GM23338 (cell line): ENCODE results near the gene KCNK3. TPM values are rescaled to one million over a fixed set of nuclear protein-coding genes. Genes with fewer than 3 reads are reported as not detected.

Experiments
- ATAC-seq: fragments of 200-7000 bp; cut with Tn5 transposase; 3 replicates; pipeline ENCODE4 v1.9.1; 2020
- DNase-seq: peaks from one replicate; pipeline ENCODE4 v3.0.0-alpha.2; 2015; ENCODE audit warnings: low spot score
- H2AFZ ChIP-seq: fragments of 200-600 bp; sonication (generic); 2 replicates; pipeline ENCODE4 v1.8.0; 2016; ENCODE audit warnings: antibody characterized with exemption, mild to moderate bottlenecking, moderate library complexity
- H3F3A ChIP-seq: fragments of 200-600 bp; sonication (generic); replicated peaks from 2 replicates; pipeline ENCODE4 v1.8.0; 2017; ENCODE audit warnings: antibody characterized with exemption, mixed run types, low read depth
- H3K27ac ChIP-seq: fragments of 200-600 bp; sonication (generic); 2 replicates; pipeline ENCODE4 v1.6.1; 2016; ENCODE audit warnings: low read depth
- H3K27me3 ChIP-seq: fragments of 200-600 bp; sonication (generic); 2 replicates; pipeline ENCODE4 v1.8.0; 2016; ENCODE audit warnings: mild to moderate bottlenecking, mixed run types, moderate library complexity; ENCODE audit not compliant: insufficient read depth
- H3K36me3 ChIP-seq: fragments of 200-600 bp; sonication (generic); 2 replicates; pipeline ENCODE4 v1.8.0; 2016; ENCODE audit warnings: mild to moderate bottlenecking; ENCODE audit not compliant: insufficient read depth
- H3K4me1 ChIP-seq: fragments of 200-600 bp; sonication (generic); 2 replicates; pipeline ENCODE4 v1.8.0; 2016; ENCODE audit warnings: mild to moderate bottlenecking, moderate library complexity; ENCODE audit not compliant: insufficient read depth
- H3K4me2 ChIP-seq: fragments of 200-600 bp; sonication (generic); 2 replicates; pipeline ENCODE4 v1.7.1; 2017; ENCODE audit warnings: mixed run types
- H3K4me3 ChIP-seq: fragments of 200-600 bp; sonication (generic); 2 replicates; pipeline ENCODE4 v1.6.1; 2016; ENCODE audit warnings: mixed run types
- H3K79me2 ChIP-seq: fragments of 200-600 bp; sonication (generic); replicated peaks from 2 replicates; pipeline ENCODE4 v1.8.0; 2017; ENCODE audit warnings: mild to moderate bottlenecking; ENCODE audit not compliant: insufficient read depth
- H3K9me2 ChIP-seq: fragments of 200-600 bp; sonication (generic); 2 replicates; pipeline ENCODE4 v1.8.0; 2017; ENCODE audit not compliant: insufficient read depth
- H4K20me1 ChIP-seq: fragments of 200-600 bp; sonication (generic); replicated peaks from 2 replicates; pipeline ENCODE4 v1.8.0; 2017; ENCODE audit warnings: mild to moderate bottlenecking; ENCODE audit not compliant: insufficient read depth
- H3K27ac Mint-ChIP-seq: 2 replicates; pipeline ENCODE4 v1.8.0; 2020; ENCODE audit warnings: inconsistent platforms, mild to moderate bottlenecking, moderate library complexity, mixed read lengths
- H3K27me3 Mint-ChIP-seq: 3 replicates; pipeline ENCODE4 v1.8.0; 2022; ENCODE audit warnings: low read depth, mild to moderate bottlenecking, moderate library complexity, mixed read lengths, inconsistent platforms; ENCODE audit not compliant: insufficient read depth, poor library complexity
- H3K36me3 Mint-ChIP-seq: 3 replicates; pipeline ENCODE4 v1.8.0; 2021; ENCODE audit warnings: low read depth, mild to moderate bottlenecking, inconsistent platforms, moderate library complexity, mixed read lengths
- H3K4me1 Mint-ChIP-seq: 3 replicates; pipeline ENCODE4 v1.8.0; 2020; ENCODE audit warnings: mild to moderate bottlenecking, inconsistent platforms, mixed read lengths
- H3K4me3 Mint-ChIP-seq: 3 replicates; pipeline ENCODE4 v1.8.0; 2021; ENCODE audit warnings: moderate library complexity, mild to moderate bottlenecking, inconsistent platforms, mixed read lengths
- H3K9me3 Mint-ChIP-seq: 3 replicates; pipeline ENCODE4 v1.8.0; 2020; ENCODE audit warnings: moderate library complexity, mild to moderate bottlenecking, inconsistent platforms, mixed read lengths
- CREB1 ChIP-seq: fragments of 250-450 bp; sonication (Bioruptor Pico); IDR thresholded peaks from 2 replicates; pipeline ENCODE4 v1.5.0; 2020; ENCODE audit warnings: low read depth, mild to moderate bottlenecking, moderate library complexity
- EZH2 ChIP-seq: fragments of 200-600 bp; sonication (generic); IDR thresholded peaks from one replicate; pipeline ENCODE4 v1.8.0; 2017; ENCODE audit warnings: antibody characterized with exemption, mild to moderate bottlenecking, low read depth; ENCODE audit not compliant: unreplicated experiment
- EZH2phosphoT487 ChIP-seq: fragments of 200-600 bp; sonication (generic); IDR thresholded peaks from one replicate; pipeline ENCODE4 v1.8.1; 2018; ENCODE audit warnings: antibody characterized with exemption; ENCODE audit not compliant: unreplicated experiment
- JUNB ChIP-seq: IDR thresholded peaks from one replicate; pipeline ENCODE4 v1.6.1; 2016; ENCODE audit warnings: antibody characterized with exemption; ENCODE audit not compliant: unreplicated experiment
- NANOG ChIP-seq: IDR thresholded peaks from 2 replicates; pipeline ENCODE4 v1.6.1; 2016; ENCODE audit warnings: antibody characterized with exemption, borderline replicate concordance
- POLR2AphosphoS5 ChIP-seq: IDR thresholded peaks from 2 replicates; pipeline ENCODE4 v1.6.1; 2016; ENCODE audit warnings: antibody characterized with exemption, low read depth
- STAT1 ChIP-seq: IDR thresholded peaks from one replicate; pipeline ENCODE4 v1.6.1; 2016; ENCODE audit warnings: antibody characterized with exemption; ENCODE audit not compliant: unreplicated experiment
- ZNF114 ChIP-seq: fragments of 250-450 bp; sonication (Bioruptor Pico); IDR thresholded peaks from 2 replicates; pipeline ENCODE4 v1.5.0; 2020; ENCODE audit warnings: mild to moderate bottlenecking, moderate library complexity
- ZNF331 ChIP-seq: fragments of 250-450 bp; sonication (Bioruptor Pico); IDR thresholded peaks from 2 replicates; pipeline ENCODE4 v1.5.0; 2020; ENCODE audit warnings: low read depth, mild to moderate bottlenecking, moderate library complexity
- polyA plus RNA-seq: library from polyadenylated mRNA; unstranded; fragments of >200 nt; fragmentation: Nextera tagmentation; extraction: Ambion mirVana; gene quantifications from 2 replicates; pipeline ENCODE4 v1.2.1, GENCODE V29; 2016
- total RNA-seq: library from RNA; depleted of rRNA; stranded (reverse); fragments of >200 nt; shearing (Covaris generic); gene quantifications from 2 replicates; pipeline ENCODE4 v1.2.3, GENCODE V29; 2014
- TF ChIP-seq, protein P1 (sequence below): IDR thresholded peaks from 2 replicates; pipeline ENCODE4 v1.6.1; 2016; ENCODE audit warnings: antibody characterized with exemption
- TF ChIP-seq, protein P2 (sequence below), 2 experiments: fragments of 200-600 bp in 1 of 2; sonication (generic) in 1 of 2; conservative IDR thresholded peaks; 2 replicates each; pipeline versions ENCODE4 v1.5.1 to v1.6.1; 2016 to 2017; ENCODE audit warnings: antibody characterized with exemption in 2 of 2, low read depth in 2 of 2, mild to moderate bottlenecking in 2 of 2, moderate library complexity in 1 of 2
- TF ChIP-seq, protein P3 (sequence below): fragments of 250-450 bp; sonication (Bioruptor Pico); IDR thresholded peaks from 2 replicates; pipeline ENCODE4 v1.5.0; 2020; ENCODE audit warnings: mild to moderate bottlenecking, moderate library complexity
- TF ChIP-seq, protein P4 (sequence below): IDR thresholded peaks from one replicate; pipeline ENCODE4 v1.6.1; 2018; ENCODE audit warnings: antibody characterized with exemption; ENCODE audit not compliant: unreplicated experiment

The KCNK3 gene
- total and polyA plus RNA-seq, 2 experiments from 2014 or later, result not detected

DNA sequence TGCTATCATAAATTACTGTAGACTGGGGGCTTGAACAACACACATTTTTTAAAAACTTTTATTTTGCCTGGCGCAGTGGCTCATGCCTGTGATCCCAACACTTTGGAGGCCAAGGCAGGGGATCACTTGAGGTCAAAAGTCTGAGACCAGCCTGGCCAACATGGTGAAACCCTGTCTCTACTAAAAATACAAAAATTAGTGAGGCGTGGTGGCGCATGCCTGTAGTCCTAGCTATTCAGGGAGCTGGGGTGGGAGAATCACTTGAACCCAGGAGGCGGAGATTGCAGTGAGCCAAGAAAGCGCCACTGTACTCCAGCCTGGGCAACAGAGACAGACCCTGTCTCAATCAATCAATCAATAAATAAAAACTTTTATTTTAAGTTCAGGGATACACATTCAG, 9.1 kb downstream of the KCNK3 start:
- H2AFZ ChIP-seq, result no peak overlapping the region
- H3K4me3 Mint-ChIP-seq, result no peak overlapping the region
- no peaks in the 10 kb centered on the region for H3K36me3 Mint-ChIP-seq
- H3K9me3 Mint-ChIP-seq, result no peaks in the 10 kb centered on the region
- no peaks in the 10 kb centered on the region for H3K9me2 ChIP-seq
- 0 out of 2 replicates have a peak, but pooled peaks cover under 1% of the 10 kb centered on the region for H3K27me3 ChIP-seq
- no peaks in the 10 kb centered on the region for H3K4me1 ChIP-seq
- no peak for ATAC-seq
- peaks cover under 1% of the 10 kb centered on the region; the same call in 1 of the 3 replicates for H3K4me1 Mint-ChIP-seq
- DNase-seq, result no peak
- H3K27ac ChIP-seq, result no peak overlapping the region
- H3K27me3 Mint-ChIP-seq, result peaks cover under 1% of the 10 kb centered on the region
- H3K4me3 ChIP-seq, result no peak overlapping the region
- TF ChIP-seq ZNF114 (CRISPR knock-in tag), result no peak
- no peak for TF ChIP-seq JUNB
- TF ChIP-seq, protein P1, sequence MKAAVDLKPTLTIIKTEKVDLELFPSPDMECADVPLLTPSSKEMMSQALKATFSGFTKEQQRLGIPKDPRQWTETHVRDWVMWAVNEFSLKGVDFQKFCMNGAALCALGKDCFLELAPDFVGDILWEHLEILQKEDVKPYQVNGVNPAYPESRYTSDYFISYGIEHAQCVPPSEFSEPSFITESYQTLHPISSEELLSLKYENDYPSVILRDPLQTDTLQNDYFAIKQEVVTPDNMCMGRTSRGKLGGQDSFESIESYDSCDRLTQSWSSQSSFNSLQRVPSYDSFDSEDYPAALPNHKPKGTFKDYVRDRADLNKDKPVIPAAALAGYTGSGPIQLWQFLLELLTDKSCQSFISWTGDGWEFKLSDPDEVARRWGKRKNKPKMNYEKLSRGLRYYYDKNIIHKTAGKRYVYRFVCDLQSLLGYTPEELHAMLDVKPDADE, result no peak
- no peak for TF ChIP-seq NANOG
- TF ChIP-seq CREB1, result no peak
- TF ChIP-seq, protein P2, sequence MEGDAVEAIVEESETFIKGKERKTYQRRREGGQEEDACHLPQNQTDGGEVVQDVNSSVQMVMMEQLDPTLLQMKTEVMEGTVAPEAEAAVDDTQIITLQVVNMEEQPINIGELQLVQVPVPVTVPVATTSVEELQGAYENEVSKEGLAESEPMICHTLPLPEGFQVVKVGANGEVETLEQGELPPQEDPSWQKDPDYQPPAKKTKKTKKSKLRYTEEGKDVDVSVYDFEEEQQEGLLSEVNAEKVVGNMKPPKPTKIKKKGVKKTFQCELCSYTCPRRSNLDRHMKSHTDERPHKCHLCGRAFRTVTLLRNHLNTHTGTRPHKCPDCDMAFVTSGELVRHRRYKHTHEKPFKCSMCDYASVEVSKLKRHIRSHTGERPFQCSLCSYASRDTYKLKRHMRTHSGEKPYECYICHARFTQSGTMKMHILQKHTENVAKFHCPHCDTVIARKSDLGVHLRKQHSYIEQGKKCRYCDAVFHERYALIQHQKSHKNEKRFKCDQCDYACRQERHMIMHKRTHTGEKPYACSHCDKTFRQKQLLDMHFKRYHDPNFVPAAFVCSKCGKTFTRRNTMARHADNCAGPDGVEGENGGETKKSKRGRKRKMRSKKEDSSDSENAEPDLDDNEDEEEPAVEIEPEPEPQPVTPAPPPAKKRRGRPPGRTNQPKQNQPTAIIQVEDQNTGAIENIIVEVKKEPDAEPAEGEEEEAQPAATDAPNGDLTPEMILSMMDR (conservative IDR thresholded peaks at IDR 0.05; ENCODE audit: low read depth in 2 of 2), result no peak
- TF ChIP-seq, protein P3, sequence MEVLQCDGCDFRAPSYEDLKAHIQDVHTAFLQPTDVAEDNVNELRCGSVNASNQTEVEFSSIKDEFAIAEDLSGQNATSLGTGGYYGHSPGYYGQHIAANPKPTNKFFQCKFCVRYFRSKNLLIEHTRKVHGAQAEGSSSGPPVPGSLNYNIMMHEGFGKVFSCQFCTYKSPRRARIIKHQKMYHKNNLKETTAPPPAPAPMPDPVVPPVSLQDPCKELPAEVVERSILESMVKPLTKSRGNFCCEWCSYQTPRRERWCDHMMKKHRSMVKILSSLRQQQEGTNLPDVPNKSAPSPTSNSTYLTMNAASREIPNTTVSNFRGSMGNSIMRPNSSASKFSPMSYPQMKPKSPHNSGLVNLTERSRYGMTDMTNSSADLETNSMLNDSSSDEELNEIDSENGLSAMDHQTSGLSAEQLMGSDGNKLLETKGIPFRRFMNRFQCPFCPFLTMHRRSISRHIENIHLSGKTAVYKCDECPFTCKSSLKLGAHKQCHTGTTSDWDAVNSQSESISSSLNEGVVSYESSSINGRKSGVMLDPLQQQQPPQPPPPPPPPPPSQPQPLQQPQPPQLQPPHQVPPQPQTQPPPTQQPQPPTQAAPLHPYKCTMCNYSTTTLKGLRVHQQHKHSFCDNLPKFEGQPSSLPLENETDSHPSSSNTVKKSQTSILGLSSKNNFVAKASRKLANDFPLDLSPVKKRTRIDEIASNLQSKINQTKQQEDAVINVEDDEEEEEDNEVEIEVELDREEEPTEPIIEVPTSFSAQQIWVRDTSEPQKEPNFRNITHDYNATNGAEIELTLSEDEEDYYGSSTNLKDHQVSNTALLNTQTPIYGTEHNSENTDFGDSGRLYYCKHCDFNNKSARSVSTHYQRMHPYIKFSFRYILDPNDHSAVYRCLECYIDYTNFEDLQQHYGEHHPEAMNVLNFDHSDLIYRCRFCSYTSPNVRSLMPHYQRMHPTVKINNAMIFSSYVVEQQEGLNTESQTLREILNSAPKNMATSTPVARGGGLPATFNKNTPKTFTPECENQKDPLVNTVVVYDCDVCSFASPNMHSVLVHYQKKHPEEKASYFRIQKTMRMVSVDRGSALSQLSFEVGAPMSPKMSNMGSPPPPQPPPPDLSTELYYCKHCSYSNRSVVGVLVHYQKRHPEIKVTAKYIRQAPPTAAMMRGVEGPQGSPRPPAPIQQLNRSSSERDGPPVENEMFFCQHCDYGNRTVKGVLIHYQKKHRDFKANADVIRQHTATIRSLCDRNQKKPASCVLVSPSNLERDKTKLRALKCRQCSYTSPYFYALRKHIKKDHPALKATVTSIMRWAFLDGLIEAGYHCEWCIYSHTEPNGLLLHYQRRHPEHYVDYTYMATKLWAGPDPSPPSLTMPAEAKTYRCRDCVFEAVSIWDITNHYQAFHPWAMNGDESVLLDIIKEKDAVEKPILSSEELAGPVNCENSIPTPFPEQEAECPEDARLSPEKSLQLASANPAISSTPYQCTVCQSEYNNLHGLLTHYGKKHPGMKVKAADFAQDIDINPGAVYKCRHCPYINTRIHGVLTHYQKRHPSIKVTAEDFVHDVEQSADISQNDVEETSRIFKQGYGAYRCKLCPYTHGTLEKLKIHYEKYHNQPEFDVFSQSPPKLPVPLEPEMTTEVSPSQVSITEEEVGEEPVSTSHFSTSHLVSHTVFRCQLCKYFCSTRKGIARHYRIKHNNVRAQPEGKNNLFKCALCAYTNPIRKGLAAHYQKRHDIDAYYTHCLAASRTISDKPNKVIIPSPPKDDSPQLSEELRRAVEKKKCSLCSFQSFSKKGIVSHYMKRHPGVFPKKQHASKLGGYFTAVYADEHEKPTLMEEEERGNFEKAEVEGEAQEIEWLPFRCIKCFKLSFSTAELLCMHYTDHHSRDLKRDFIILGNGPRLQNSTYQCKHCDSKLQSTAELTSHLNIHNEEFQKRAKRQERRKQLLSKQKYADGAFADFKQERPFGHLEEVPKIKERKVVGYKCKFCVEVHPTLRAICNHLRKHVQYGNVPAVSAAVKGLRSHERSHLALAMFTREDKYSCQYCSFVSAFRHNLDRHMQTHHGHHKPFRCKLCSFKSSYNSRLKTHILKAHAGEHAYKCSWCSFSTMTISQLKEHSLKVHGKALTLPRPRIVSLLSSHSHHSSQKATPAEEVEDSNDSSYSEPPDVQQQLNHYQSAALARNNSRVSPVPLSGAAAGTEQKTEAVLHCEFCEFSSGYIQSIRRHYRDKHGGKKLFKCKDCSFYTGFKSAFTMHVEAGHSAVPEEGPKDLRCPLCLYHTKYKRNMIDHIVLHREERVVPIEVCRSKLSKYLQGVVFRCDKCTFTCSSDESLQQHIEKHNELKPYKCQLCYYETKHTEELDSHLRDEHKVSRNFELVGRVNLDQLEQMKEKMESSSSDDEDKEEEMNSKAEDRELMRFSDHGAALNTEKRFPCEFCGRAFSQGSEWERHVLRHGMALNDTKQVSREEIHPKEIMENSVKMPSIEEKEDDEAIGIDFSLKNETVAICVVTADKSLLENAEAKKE, result no peak
- TF ChIP-seq ZNF331 (CRISPR knock-in tag), result no peak
- no peak for TF ChIP-seq EZH2
- TF ChIP-seq, protein P4, sequence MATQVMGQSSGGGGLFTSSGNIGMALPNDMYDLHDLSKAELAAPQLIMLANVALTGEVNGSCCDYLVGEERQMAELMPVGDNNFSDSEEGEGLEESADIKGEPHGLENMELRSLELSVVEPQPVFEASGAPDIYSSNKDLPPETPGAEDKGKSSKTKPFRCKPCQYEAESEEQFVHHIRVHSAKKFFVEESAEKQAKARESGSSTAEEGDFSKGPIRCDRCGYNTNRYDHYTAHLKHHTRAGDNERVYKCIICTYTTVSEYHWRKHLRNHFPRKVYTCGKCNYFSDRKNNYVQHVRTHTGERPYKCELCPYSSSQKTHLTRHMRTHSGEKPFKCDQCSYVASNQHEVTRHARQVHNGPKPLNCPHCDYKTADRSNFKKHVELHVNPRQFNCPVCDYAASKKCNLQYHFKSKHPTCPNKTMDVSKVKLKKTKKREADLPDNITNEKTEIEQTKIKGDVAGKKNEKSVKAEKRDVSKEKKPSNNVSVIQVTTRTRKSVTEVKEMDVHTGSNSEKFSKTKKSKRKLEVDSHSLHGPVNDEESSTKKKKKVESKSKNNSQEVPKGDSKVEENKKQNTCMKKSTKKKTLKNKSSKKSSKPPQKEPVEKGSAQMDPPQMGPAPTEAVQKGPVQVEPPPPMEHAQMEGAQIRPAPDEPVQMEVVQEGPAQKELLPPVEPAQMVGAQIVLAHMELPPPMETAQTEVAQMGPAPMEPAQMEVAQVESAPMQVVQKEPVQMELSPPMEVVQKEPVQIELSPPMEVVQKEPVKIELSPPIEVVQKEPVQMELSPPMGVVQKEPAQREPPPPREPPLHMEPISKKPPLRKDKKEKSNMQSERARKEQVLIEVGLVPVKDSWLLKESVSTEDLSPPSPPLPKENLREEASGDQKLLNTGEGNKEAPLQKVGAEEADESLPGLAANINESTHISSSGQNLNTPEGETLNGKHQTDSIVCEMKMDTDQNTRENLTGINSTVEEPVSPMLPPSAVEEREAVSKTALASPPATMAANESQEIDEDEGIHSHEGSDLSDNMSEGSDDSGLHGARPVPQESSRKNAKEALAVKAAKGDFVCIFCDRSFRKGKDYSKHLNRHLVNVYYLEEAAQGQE, result no peak
- TF ChIP-seq EZH2phosphoT487, result no peak
- TF ChIP-seq STAT1, result no peak
- TF ChIP-seq POLR2AphosphoS5, result no peak
- H3K4me2 ChIP-seq, result no peak overlapping the region
- no peaks in the 10 kb centered on the region for H4K20me1 ChIP-seq
- H3F3A ChIP-seq, result no peaks in the 10 kb centered on the region
- no peaks in the 10 kb centered on the region for H3K79me2 ChIP-seq
- no peak overlapping the region for H3K27ac Mint-ChIP-seq
- no peaks in the 10 kb centered on the region for H3K36me3 ChIP-seq
